Measurements from ENCODE around the gene CFAP61.

The CFAP61 gene

GRCh38 chr20:20274821-20275220 is 222.5 kb downstream of the CFAP61 start:
- DNase-seq (ENCODE audit: low read depth), result no peak

GRCh38 chr20:20275636-20276035 is 223.3 kb downstream of the CFAP61 start:
- DNase-seq (ENCODE audit: low read depth), result no peak

GRCh38 chr20:20276811-20277530 is 224.6 kb downstream of the CFAP61 start:
- DNase-seq (ENCODE audit: low read depth), result no peak

- DNase-seq (ENCODE audit: low read depth), result no peak
Observed at GRCh38 chr20:20277894-20278335, 225.6 kb downstream of the CFAP61 start.

- DNase-seq (ENCODE audit: low read depth), result no peak
Observed at GRCh38 chr20:20286061-20286460, 233.7 kb downstream of the CFAP61 start.

- DNase-seq (ENCODE audit: low read depth), result peak; percentile 14
Observed at GRCh38 chr20:20289331-20289730, 237.0 kb downstream of the CFAP61 start.

- DNase-seq (ENCODE audit: low read depth), result no peak
Observed at GRCh38 chr20:20292472-20292871, 240.1 kb downstream of the CFAP61 start.

GRCh38 chr20:20293141-20293540 is 240.8 kb downstream of the CFAP61 start:
- DNase-seq (ENCODE audit: low read depth), result no peak

- DNase-seq (ENCODE audit: low read depth), result no peak
Observed at GRCh38 chr20:20293691-20294385, 241.5 kb downstream of the CFAP61 start.

- DNase-seq (ENCODE audit: low read depth), result no peak
Observed at GRCh38 chr20:20295621-20296498, 243.5 kb downstream of the CFAP61 start.

GRCh38 chr20:20297181-20297580 is 244.8 kb downstream of the CFAP61 start:
- DNase-seq (ENCODE audit: low read depth), result no peak

- no peak for DNase-seq (ENCODE audit: low read depth)
Observed at GRCh38 chr20:20297752-20298151, 245.4 kb downstream of the CFAP61 start.

GRCh38 chr20:20299904-20300303 is 247.6 kb downstream of the CFAP61 start:
- no peak for DNase-seq (ENCODE audit: low read depth)

- DNase-seq (ENCODE audit: low read depth), result no peak
Observed at GRCh38 chr20:20303320-20303719, 251.0 kb downstream of the CFAP61 start.

- DNase-seq (ENCODE audit: low read depth), result no peak
Observed at GRCh38 chr20:20303742-20304141, 251.4 kb downstream of the CFAP61 start.

- DNase-seq (ENCODE audit: low read depth), result no peak
Observed at GRCh38 chr20:20304942-20305341, 252.6 kb downstream of the CFAP61 start.

GRCh38 chr20:20312562-20312961 is 260.2 kb downstream of the CFAP61 start:
- DNase-seq (ENCODE audit: low read depth), result no peak

GRCh38 chr20:20317195-20317594 is 264.9 kb downstream of the CFAP61 start:
- DNase-seq (ENCODE audit: low read depth), result no peak

- DNase-seq (ENCODE audit: low read depth), result no peak
Observed at GRCh38 chr20:20317621-20318364, 265.5 kb downstream of the CFAP61 start.

GRCh38 chr20:20318365-20319161 is 266.2 kb downstream of the CFAP61 start:
- DNase-seq (ENCODE audit: low read depth), result no peak

GRCh38 chr20:20321134-20321533 is 268.8 kb downstream of the CFAP61 start:
- DNase-seq (ENCODE audit: low read depth), result no peak
